GM18498 (cell line): ENCODE measurements around the gene WAC.
A peak's percentile ranks its signal among the peaks of the same experiment; 100 is the strongest.
"Not testable (repeated sequence)": the region's sequence is repeated elsewhere in the genome, so short reads cannot be mapped to it uniquely, and the experiment has no call there.

ENCODE experiments used
- ATAC-seq: cut with Tn5 transposase; IDR thresholded peaks from one replicate; pipeline ENCODE4 v1.9.1; 2021; ENCODE audit warnings: mild to moderate bottlenecking, moderate library complexity; ENCODE audit not compliant: unreplicated experiment

Gene WAC

DNA sequence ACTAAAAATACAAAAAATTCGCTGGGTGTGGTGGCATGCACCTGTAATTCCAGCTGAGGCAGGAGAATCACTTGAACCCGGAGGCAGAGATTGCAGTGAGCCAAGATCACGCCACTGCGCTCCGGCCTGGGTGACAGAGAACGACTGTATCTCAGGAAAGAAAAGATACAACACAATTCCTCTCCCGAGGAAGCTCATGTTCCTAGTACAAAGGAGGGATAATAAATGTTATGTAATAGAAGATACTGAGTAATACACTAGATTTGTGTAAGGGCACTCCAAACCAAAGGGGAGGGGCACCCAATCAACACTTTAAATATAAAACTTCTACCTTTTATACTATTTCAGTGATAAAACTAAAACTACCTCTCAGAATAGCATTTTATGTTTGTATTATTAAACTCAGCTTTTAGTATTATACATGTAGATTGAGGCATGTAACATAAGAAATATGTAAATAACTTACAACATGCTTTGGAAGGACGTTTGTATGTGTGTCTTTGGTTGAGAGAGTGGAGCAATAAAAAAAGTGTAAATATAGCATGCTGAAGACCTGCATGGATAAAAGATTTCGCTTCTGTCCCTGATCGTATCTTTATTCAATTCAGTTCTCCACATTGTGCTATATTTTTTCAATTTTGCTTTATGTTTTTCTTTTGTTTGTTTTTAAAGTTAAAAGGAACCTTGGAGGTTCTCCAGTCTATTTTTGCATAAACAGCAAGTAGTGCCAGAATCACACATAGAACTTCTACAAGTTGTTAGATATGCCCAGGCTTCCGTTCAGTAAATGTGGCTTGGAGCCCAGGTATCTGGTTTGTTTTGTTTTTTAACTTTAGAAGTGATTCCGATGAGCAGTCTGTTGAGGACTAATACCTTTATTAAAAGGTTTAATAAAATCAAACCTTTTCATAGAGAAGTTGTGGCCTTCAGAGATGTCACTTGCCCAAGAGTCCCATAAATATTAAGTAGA, 71.9 kb downstream of the WAC start:
- no peak for ATAC-seq

- ATAC-seq, result no peak
Observed at GRCh38 chr10:28606568-28606967, 73.7 kb downstream of the WAC start.

DNA sequence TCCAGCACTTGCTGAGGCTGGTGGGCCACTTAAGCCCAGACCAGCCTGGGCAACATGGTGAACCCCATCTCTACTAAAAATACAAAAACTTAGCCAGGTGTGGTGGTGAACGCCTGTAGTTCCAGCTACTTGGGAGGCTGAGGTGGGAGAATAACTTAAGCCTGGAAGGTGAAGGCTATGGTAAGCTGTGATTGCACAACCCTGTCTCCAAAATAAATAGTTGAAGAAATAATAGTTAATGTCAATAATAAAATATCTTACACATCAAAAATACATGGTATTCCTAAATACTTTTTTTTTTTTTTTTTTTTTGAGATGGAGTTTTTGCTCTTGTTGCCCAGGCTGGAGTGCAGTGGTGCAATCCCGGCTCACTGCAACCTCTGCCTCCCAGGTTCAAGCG, 76.7 kb downstream of the WAC start:
- ATAC-seq, result not testable (repeated sequence)

DNA sequence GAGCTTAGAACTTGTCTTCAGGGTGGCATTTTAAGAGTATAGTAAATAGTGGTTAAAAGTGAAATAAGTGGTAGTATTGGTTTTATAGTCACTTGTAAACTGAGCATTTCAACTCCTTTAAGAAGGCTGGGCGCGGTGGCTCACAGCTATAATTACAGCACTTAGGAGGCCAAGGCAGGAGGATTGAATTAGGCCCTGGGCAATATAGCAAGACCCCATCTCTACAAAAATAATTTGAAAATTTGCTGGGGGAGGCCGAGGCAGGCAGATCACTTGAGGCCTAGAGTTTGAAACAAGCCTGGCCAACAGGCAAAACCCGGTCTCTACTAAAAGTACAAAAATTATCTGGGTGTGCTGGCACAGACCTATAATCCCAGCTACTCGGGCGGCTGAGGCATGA, 80.0 kb downstream of the WAC start:
- ATAC-seq, result no peak

- ATAC-seq, result no peak
Observed at GRCh38 chr10:28616514-28616913, 83.6 kb downstream of the WAC start.

DNA sequence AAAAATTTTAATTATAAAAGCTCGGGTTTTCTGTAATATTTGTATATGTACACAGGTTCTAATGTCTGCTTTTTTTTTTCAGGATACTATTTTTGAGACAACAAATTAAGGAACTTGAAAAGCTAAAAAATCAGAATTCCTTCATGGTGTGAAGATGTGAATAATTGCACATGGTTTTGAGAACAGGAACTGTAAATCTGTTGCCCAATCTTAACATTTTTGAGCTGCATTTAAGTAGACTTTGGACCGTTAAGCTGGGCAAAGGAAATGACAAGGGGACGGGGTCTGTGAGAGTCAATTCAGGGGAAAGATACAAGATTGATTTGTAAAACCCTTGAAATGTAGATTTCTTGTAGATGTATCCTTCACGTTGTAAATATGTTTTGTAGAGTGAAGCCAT, 86.5 kb downstream of the WAC start:
- no peak for ATAC-seq

DNA sequence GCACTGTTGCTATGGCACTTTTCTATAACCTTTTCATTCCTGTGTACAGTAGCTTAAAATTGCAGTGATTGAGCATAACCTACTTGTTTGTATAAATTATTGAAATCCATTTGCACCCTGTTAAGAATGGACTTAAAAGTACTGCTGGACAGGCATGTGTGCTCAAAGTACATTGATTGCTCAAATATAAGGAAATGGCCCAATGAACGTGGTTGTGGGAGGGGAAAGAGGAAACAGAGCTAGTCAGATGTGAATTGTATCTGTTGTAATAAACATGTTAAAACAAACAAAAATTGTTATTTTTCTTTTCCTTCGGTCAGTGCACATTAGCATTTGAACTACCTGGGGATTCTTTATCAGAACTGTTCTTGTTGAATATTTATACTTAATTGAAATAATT, 87.3 kb downstream of the WAC start:
- no peak for ATAC-seq

- no peak for ATAC-seq
Observed at GRCh38 chr10:28623483-28623882, 90.6 kb downstream of the WAC start.

DNA sequence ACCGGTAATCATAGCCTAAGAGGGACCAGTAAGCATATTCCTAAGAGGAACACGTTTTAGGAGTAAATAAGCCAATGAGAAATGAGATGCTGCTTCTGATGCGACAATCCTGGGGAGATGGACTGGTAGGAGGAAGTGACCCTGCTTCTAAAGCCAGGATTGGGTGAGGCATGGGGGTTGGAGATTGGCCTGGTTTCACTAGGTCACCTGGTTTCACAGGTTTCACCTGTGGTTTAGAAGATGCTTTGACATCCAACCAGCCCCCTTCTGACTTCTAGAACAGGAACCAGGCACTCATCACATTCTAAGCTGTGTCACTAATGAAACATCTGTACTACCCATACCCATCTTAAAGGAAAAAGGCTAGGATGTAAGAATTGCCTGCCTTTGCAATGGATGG, 91.4 kb downstream of the WAC start:
- no peak for ATAC-seq

DNA sequence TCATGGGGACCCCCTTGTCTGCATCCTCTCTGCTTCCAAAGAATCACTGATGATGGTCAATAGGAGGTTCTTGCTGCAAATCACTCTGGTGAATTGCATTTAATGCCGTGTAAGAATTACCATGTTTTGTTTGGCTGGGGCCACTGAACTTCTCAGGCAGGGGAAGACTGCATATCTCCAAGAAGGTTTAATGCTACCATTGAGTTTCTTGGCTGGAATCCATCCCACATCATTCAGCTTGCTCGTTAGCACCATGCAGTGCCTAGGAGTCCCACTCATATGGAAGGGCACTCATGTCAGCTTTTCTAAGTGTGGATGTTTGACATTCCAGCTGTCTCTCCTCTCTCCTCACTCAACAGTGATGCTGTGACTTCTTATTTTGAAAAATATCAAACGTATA, 94.2 kb downstream of the WAC start:
- no peak for ATAC-seq

DNA sequence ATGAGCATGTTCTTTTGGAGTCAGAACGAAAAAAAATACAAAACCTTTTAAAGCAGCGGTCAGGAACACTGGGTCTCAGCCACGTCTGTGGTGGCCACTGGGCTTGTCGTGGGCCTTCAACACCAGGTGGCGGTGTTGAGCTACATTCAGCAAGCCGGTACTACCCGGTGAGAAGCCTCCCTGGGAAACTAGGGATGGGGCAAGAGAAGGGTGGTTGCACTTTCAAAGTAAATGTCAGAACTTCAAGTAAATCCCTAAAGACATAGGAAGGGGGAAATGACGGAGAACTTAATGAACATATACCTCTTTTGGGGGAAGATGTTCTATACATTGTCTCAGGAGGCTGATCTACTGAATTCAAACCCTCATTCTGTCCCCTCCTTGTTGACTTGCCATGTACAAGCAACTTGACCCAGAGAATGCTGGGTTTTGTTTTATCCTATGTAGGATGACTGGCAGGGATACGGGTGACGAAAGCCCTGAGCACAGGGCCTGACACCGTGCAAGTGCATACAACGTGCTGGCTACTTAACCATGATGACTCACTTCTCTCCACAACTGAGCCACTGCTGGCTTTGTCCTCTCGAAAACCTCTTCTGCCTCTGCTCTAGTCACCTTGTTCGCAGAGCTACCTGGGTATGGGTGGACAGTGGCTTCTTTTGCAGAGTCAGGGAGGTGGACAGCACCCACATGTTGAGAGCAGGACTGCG, 95.4 kb downstream of the WAC start:
- peak; percentile 75 for ATAC-seq

DNA sequence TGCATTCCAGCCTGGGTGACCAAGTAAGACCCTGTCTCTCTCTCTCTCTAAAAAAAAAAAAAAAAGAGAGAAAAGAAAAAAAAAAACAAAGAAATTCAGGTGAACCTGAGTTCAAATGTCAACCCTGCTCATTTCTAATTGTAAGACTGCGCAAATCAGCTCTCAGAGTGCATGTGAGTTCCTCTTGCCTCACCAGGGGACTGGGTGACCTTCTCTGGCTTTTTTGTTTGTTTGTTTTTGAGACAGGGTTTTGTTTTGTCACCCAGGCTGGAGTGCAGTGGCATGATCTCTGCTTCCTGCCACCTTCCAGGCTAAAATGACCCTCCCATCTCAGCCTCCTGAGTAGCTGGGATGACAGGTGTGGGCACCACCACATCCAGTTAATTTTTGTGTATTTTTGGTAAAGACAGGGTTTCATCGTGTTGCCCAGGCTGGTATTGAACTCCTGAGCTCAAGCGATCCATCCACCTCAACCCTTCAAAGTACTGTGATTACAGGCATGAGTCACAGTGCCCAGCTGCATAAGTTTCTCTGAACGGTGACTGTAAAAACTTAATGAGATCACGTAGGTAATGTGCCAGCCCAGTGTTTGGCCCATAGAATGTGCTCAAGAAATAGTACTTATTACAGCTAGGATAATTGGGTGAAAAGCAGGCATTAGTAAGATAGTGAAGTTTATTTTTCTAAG, 99.1 kb downstream of the WAC start:
- ATAC-seq, result no peak

- ATAC-seq, result no peak
Observed at GRCh38 chr10:28632584-28632945, 99.6 kb downstream of the WAC start.

DNA sequence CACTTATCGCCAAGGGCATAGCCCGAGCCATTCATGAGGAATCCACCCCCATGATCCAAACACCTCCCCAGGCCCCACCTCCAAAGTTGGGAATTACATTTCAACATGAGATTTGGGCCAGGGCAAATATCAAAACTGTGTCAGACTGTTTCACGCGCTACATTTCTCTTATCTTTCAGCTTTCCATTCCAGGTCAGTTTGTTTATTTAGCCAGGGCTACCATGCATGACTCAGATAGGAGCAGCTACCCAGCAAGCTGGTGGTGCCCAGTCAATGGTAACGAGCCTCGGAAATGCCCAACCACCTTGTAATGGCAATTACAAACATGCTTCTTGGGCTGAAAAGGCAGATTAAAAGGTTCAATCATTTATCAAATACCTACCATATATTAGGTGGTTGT, 100.8 kb downstream of the WAC start:
- no peak for ATAC-seq

GRCh38 chr10:28637346-28637745, 104.4 kb downstream of the WAC start:
- no peak for ATAC-seq

DNA sequence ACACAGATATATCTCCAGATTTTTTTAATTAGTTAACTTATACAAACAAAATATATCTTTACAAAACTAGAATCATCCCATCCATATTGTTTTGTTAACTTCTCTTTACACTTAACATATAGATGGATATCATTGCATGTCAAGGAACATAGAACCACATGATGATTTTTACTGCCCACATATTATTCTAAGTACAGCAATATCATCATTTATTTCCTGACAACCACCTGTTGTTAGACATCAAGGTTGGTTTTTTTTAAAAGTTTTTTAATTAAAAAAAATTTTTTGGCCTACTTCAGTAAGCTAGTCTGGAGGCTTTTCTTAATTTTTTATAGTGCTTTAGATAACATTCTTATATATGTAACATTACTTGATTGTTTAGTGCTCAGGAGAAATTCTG, 105.5 kb downstream of the WAC start:
- no peak for ATAC-seq

- no peak for ATAC-seq
Observed at GRCh38 chr10:28640551-28640950, 107.6 kb downstream of the WAC start.

GRCh38 chr10:28644647-28645046, 111.7 kb downstream of the WAC start:
- no peak for ATAC-seq

- ATAC-seq, result no peak
Observed at GRCh38 chr10:28652106-28652505, 119.2 kb downstream of the WAC start.

DNA sequence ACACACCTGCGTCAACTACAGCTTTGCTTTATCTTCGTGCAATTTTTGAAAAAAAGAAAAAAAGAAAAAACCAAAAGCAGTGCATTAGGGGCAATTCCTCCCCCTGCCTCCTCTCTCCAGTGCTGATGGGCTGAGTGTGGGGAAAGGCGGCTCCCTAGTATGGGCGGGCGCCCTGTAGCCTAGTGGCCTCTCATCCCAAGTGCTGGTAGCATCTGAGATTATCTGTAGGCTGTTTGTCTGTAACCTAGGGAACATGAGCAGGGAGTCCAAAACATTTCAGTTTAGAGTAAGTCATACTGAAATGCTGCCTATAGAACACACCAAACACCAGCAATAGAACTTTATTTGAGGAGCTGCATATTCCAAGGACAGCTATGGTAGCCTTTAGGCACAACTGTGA, 119.8 kb downstream of the WAC start:
- ATAC-seq, result no peak

GRCh38 chr10:28658824-28659223, 125.9 kb downstream of the WAC start:
- ATAC-seq, result not testable (repeated sequence)

DNA sequence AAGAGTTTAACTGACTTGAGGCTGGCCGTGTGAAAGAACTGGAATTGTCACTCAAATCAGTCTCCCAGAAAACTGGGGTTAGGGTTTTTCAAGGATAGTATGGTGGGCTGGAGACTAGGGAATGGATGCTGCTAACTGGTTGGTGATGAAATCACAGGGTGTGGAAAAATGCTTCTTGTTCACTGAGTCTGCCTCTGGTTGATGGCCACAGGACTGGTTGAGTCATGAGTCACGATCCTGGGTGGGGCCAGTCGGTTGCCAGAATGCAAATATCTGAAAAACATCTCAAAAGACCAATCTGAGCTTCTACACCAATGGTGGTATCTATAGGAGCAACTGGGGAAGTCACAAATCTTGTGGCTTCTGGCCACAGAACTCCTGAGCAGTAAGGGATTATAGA, 128.1 kb downstream of the WAC start:
- ATAC-seq, result no peak
